DOHH2 (cell line): Measurements from ENCODE around the gene PTCH1.

Source experiments
- H3F3A ChIP-seq: fragments of 200-600 bp; sonication (generic), shearing (Covaris generic); 2 replicates; pipeline ENCODE4 v1.6.0; 2016; ENCODE audit warnings: antibody characterized with exemption, mild to moderate bottlenecking; ENCODE audit not compliant: control insufficient read depth, insufficient read depth
- H3K27ac ChIP-seq: fragments of 200-600 bp; sonication (generic); 2 replicates; pipeline ENCODE4 v1.5.1; 2014; ENCODE audit warnings: low read depth, mild to moderate bottlenecking, low read length, moderate library complexity
- H3K27me3 ChIP-seq: fragments of 200-600 bp; sonication (generic); 2 replicates; pipeline ENCODE4 v1.6.1; 2014; ENCODE audit warnings: mild to moderate bottlenecking, low read length, mixed read lengths; ENCODE audit not compliant: control insufficient read depth
- H3K36me3 ChIP-seq: fragments of 200-600 bp; sonication (generic); 2 replicates; pipeline ENCODE4 v1.6.1; 2014; ENCODE audit warnings: mild to moderate bottlenecking, low read length, moderate library complexity, mixed read lengths; ENCODE audit not compliant: control insufficient read depth
- H3K4me1 ChIP-seq: fragments of 200-600 bp; sonication (generic); 2 replicates; pipeline ENCODE4 v1.6.1; 2014; ENCODE audit warnings: mild to moderate bottlenecking, low read length, mixed read lengths; ENCODE audit not compliant: control insufficient read depth
- H3K4me2 ChIP-seq: fragments of 200-600 bp; sonication (generic); 2 replicates; pipeline ENCODE4 v1.6.0; 2014; ENCODE audit warnings: mild to moderate bottlenecking, low read length, moderate library complexity
- H3K4me3 ChIP-seq: fragments of 200-600 bp; sonication (generic); 2 replicates; pipeline ENCODE4 v1.5.1; 2014; ENCODE audit warnings: mild to moderate bottlenecking, low read length, mixed read lengths
- H3K79me2 ChIP-seq: fragments of 200-600 bp; sonication (generic); 2 replicates; pipeline ENCODE4 v1.6.1; 2014; ENCODE audit warnings: mild to moderate bottlenecking, low read length, mixed read lengths; ENCODE audit not compliant: control insufficient read depth
- H3K9me2 ChIP-seq: fragments of 200-600 bp; sonication (generic); replicated peaks from 2 replicates; pipeline ENCODE4 v1.6.1; 2014; ENCODE audit warnings: mild to moderate bottlenecking, low read length, mixed read lengths; ENCODE audit not compliant: control insufficient read depth
- H3K9me3 ChIP-seq: fragments of 200-600 bp; sonication (generic); 2 replicates; pipeline ENCODE4 v1.6.1; 2014; ENCODE audit warnings: antibody characterized with exemption, low read length, mixed read lengths; ENCODE audit not compliant: control insufficient read depth, insufficient read depth
- H4K20me1 ChIP-seq: fragments of 200-600 bp; sonication (generic); 2 replicates; pipeline ENCODE4 v1.6.0; 2014; ENCODE audit warnings: low read depth, mild to moderate bottlenecking, antibody characterized with exemption, low read length, moderate library complexity; ENCODE audit not compliant: control insufficient read depth, insufficient read depth
- CTCF ChIP-seq: fragments of 200-600 bp; sonication (generic); IDR thresholded peaks from one replicate; pipeline ENCODE4 v1.5.1; 2014; ENCODE audit warnings: antibody characterized with exemption, mild to moderate bottlenecking, low read depth, low read length; ENCODE audit not compliant: poor library complexity, severe bottlenecking
- EZH2phosphoT487 ChIP-seq: fragments of 200-600 bp; sonication (generic); IDR thresholded peaks from 2 replicates; pipeline ENCODE4 v1.6.1; 2017; ENCODE audit warnings: borderline replicate concordance, mild to moderate bottlenecking, antibody characterized with exemption, low read length, moderate library complexity, mixed read lengths

PTCH1 gene

DNA sequence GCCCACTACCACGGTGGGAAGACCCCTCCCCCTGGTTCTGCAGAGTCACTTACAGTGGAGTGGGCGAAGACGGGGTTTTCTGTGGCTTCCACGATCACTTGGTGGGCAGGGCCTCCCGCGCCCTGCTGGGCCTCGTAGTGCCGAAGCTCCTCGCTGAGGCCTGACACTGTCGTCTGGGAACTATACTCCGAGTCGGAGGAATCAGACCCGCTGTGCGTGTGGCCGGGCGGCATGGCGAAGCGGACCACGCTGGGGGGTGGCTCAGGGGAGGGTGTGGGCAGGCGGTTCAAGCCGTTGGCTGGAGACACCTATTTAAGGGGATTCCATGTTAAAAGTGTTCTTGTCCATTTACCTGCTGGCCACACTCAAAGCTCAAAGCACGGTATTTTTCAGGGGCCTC, 67.8 kb downstream of the PTCH1 start:
- H4K20me1 ChIP-seq, result no peaks in the 10 kb centered on the region
- no peaks in the 10 kb centered on the region for H3F3A ChIP-seq
- H3K36me3 ChIP-seq, result peaks cover 100% of the 10 kb centered on the region
- H3K4me1 ChIP-seq, result peaks cover 9% of the 10 kb centered on the region
- H3K79me2 ChIP-seq, result no peaks in the 10 kb centered on the region
- no peaks in the 10 kb centered on the region for H3K9me3 ChIP-seq
- H3K27ac ChIP-seq, result no peak overlapping the region
- no peak overlapping the region for H3K4me2 ChIP-seq
- H3K9me2 ChIP-seq, result no peaks in the 10 kb centered on the region
- no peak overlapping the region for H3K4me3 ChIP-seq
- TF ChIP-seq CTCF (no peak), EZH2phosphoT487 (no peak)
- no peaks in the 10 kb centered on the region for H3K27me3 ChIP-seq

DNA sequence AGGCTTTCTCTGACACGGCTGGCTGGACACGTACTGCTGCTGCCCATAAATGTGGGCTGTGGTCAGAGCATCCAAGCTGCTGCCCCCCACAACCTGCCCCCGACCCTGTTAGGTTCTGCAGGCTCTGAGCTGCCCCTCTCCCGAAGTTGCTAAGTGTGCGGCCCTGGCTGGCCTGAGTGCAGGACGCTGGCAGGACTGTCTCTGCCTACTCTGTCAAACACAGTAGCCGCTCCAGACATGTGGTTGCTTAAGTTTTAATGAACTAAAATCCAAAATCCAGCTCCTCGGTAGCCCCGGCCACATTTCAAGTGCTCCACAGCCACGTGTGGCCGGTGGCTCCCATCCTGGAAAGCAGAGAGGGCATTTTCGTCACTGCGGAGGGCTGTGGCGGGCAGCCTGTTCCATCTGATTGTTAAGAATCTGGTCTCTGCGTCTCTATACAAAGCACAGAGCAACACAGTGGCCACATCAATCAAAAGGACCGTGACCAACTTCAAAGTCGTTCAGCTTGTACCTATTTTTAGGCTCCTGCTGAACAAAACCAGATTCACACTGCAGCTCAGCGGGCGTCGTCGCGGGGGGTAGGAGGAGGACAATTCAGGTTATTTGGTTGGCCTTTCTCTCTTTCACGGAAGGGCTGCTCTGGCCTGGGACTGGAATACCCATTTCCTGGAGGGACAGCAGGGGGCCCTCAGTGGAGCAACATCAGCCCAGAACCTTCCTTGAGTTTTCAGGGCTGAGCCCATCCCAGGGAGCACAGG, 68.9 kb downstream of the PTCH1 start:
- no peak overlapping the region for H3K27ac ChIP-seq
- TF ChIP-seq CTCF (no peak), EZH2phosphoT487 (no peak)
- H3K4me2 ChIP-seq, result no peak overlapping the region
- H3K79me2 ChIP-seq, result no peaks in the 10 kb centered on the region
- H3K27me3 ChIP-seq, result no peaks in the 10 kb centered on the region
- H3F3A ChIP-seq, result 0 out of 2 replicates have a peak, but pooled peaks cover 1% of the 10 kb centered on the region
- no peaks in the 10 kb centered on the region for H3K9me3 ChIP-seq
- peaks cover 89% of the 10 kb centered on the region for H3K36me3 ChIP-seq
- H4K20me1 ChIP-seq, result no peaks in the 10 kb centered on the region
- H3K4me3 ChIP-seq, result no peak overlapping the region
- no peaks in the 10 kb centered on the region for H3K9me2 ChIP-seq
- peaks cover 10% of the 10 kb centered on the region for H3K4me1 ChIP-seq

DNA sequence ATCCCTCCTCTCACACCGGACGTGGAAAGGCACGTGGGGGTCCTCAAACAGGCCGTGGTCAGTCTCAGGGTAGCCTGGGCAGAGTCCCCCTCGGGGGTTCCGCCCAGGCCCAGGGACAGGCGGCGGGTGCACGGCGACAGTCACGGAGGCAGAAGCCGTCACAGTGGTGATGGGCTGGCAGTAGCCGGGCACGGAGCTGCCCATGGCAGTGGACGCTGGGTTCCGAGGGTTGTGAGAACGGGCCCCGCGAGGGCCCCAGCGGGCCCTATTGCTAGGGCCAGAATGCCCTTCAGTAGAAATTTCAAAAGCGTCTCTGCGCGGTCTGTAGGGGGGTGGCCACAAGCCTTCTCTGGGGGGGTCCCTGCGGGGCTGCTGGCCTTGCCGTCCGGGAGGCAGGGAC, 69.8 kb downstream of the PTCH1 start:
- Histone ChIP-seq H3K9me3 (no peaks in the 10 kb centered on the region), H3K27ac (no peak overlapping the region), H3F3A (0 out of 2 replicates have a peak, but pooled peaks cover 4% of the 10 kb centered on the region), H3K4me1 (peaks cover 19% of the 10 kb centered on the region), H3K9me2 (no peaks in the 10 kb centered on the region), H3K79me2 (no peaks in the 10 kb centered on the region), H3K4me3 (no peak overlapping the region), H4K20me1 (no peaks in the 10 kb centered on the region), H3K36me3 (peaks cover 88% of the 10 kb centered on the region), H3K27me3 (no peaks in the 10 kb centered on the region), H3K4me2 (no peak overlapping the region)
- TF ChIP-seq CTCF, result no peak
- no peak for TF ChIP-seq EZH2phosphoT487
